Endothelial cell (in vitro differentiated cells): Measurements from ENCODE around the gene IL36A. TPM values are rescaled to one million over a fixed set of nuclear protein-coding genes. Genes with fewer than 3 reads are reported as not detected.

Source experiments
- DNase-seq: peaks from one replicate; pipeline ENCODE4 v3.0.0; 2021; ENCODE audit warnings: low spot score
- H3K27ac Mint-ChIP-seq: one replicate; pipeline ENCODE4 v1.8.0; 2021; ENCODE audit warnings: mixed read lengths, inconsistent platforms; ENCODE audit not compliant: unreplicated experiment
- H3K27me3 Mint-ChIP-seq: one replicate; pipeline ENCODE4 v1.8.0; 2021; ENCODE audit warnings: mild to moderate bottlenecking, moderate library complexity, mixed read lengths, inconsistent platforms; ENCODE audit not compliant: unreplicated experiment
- H3K36me3 Mint-ChIP-seq: one replicate; pipeline ENCODE4 v1.8.0; 2021; ENCODE audit warnings: mild to moderate bottlenecking, low read depth, mixed read lengths, inconsistent platforms; ENCODE audit not compliant: unreplicated experiment
- H3K4me1 Mint-ChIP-seq: one replicate; pipeline ENCODE4 v1.8.0; 2021; ENCODE audit warnings: mild to moderate bottlenecking, mixed read lengths, inconsistent platforms; ENCODE audit not compliant: unreplicated experiment
- H3K4me3 Mint-ChIP-seq: one replicate; pipeline ENCODE4 v1.8.0; 2021; ENCODE audit warnings: mild to moderate bottlenecking, mixed read lengths, inconsistent platforms; ENCODE audit not compliant: unreplicated experiment
- H3K9me3 Mint-ChIP-seq: one replicate; pipeline ENCODE4 v1.8.0; 2021; ENCODE audit warnings: mixed read lengths, inconsistent platforms; ENCODE audit not compliant: unreplicated experiment
- CTCF ChIP-seq: fragments of 200-600 bp; sonication (generic); IDR thresholded peaks from one replicate; pipeline ENCODE4 v1.5.0; 2021; ENCODE audit warnings: antibody characterized with exemption; ENCODE audit not compliant: unreplicated experiment
- total RNA-seq: library from RNA; stranded (reverse); fragmentation: NEBNext Ultra II Directional; extraction: Animal tissue kit (Norgen Biotek cat#: 25700); gene quantifications from one replicate; pipeline ENCODE4 v1.2.1, GENCODE V29; 2021; ENCODE audit not compliant: unreplicated experiment

IL36A gene
- total RNA-seq, 1 donor from 2014 or later: not detected

GRCh38 chr2:112997151-112997550 is 8.1 kb upstream of the IL36A start:
- Mint-ChIP-seq H3K9me3 (peaks cover 4% of the 10 kb centered on the region), H3K4me3 (no peak overlapping the region), H3K27me3 (peaks cover 8% of the 10 kb centered on the region), H3K27ac (no peak overlapping the region), H3K36me3 (peaks cover 9% of the 10 kb centered on the region), H3K4me1 (no peaks in the 10 kb centered on the region)
- TF ChIP-seq CTCF: no peak
- DNase-seq: no peak

GRCh38 chr2:113000436-113000835 is 4.8 kb upstream of the IL36A start:
- Mint-ChIP-seq H3K4me3 (no peak overlapping the region), H3K4me1 (no peaks in the 10 kb centered on the region), H3K36me3 (peaks cover 9% of the 10 kb centered on the region), H3K27me3 (peaks cover 8% of the 10 kb centered on the region), H3K27ac (no peak overlapping the region), H3K9me3 (peaks cover 4% of the 10 kb centered on the region)
- no peak for DNase-seq
- TF ChIP-seq CTCF: no peak

- Mint-ChIP-seq H3K27me3 (peaks cover 4% of the 10 kb centered on the region), H3K4me3 (no peak overlapping the region), H3K36me3 (peaks cover 9% of the 10 kb centered on the region), H3K9me3 (peaks cover 4% of the 10 kb centered on the region), H3K4me1 (no peaks in the 10 kb centered on the region), H3K27ac (no peak overlapping the region)
- no peak for TF ChIP-seq CTCF
- no peak for DNase-seq
Observed at GRCh38 chr2:113002677-113003076, 2.6 kb upstream of the IL36A start.

GRCh38 chr2:113007250-113007649 is 2.0 kb downstream of the IL36A start:
- no peak for DNase-seq
- H3K4me3 Mint-ChIP-seq: no peak overlapping the region
- H3K27me3 Mint-ChIP-seq: peaks cover 1% of the 10 kb centered on the region
- H3K27ac Mint-ChIP-seq: no peak overlapping the region
- H3K36me3 Mint-ChIP-seq: no peaks in the 10 kb centered on the region
- no peak for TF ChIP-seq CTCF
- no peaks in the 10 kb centered on the region for H3K9me3 Mint-ChIP-seq
- H3K4me1 Mint-ChIP-seq: peaks cover 2% of the 10 kb centered on the region

GRCh38 chr2:113009622-113010021 is 4.4 kb downstream of the IL36A start:
- H3K4me1 Mint-ChIP-seq: peaks cover 2% of the 10 kb centered on the region
- no peak overlapping the region for H3K27ac Mint-ChIP-seq
- H3K36me3 Mint-ChIP-seq: no peaks in the 10 kb centered on the region
- no peaks in the 10 kb centered on the region for H3K9me3 Mint-ChIP-seq
- no peak overlapping the region for H3K4me3 Mint-ChIP-seq
- H3K27me3 Mint-ChIP-seq: peaks cover 1% of the 10 kb centered on the region
- no peak for DNase-seq
- no peak for TF ChIP-seq CTCF
